Retinal pigment epithelial cell (primary cell): ENCODE results near the gene EYS.

Experiments
- DNase-seq: peaks from one replicate; pipeline ENCODE4 v3.0.0-alpha.2; 2010; ENCODE audit warnings: low read depth
- H3K4me3 ChIP-seq: 2 replicates; pipeline ENCODE4 v1.5.1; 2011; ENCODE audit warnings: mild to moderate bottlenecking, low read length, control low read depth, moderate library complexity
- TF ChIP-seq, protein P1 (sequence below): conservative IDR thresholded peaks from 2 replicates; pipeline ENCODE4 v1.5.1; 2011; ENCODE audit warnings: low read depth, low read length, control low read depth, inconsistent platforms

The EYS gene

DNA sequence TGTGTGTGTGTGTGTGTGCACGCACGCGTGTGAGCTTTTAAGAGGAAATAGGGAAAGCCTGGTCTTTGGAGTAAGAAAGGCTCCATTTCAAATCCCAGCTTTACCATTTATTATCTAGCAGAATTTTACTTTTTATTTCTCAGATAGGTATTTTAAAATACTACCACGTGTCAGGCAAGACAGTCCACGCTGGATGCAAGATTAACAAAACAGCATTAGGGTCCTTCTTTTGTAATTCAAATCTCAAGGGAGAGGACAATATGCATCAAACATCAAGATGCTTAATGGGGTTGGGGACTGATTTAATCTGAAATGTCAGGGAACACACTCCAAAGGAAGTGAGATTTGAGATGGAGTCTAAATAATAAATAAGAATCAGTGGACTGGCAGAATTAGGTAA lies 1302.6 kb downstream of the EYS start:
- TF ChIP-seq, protein P1, sequence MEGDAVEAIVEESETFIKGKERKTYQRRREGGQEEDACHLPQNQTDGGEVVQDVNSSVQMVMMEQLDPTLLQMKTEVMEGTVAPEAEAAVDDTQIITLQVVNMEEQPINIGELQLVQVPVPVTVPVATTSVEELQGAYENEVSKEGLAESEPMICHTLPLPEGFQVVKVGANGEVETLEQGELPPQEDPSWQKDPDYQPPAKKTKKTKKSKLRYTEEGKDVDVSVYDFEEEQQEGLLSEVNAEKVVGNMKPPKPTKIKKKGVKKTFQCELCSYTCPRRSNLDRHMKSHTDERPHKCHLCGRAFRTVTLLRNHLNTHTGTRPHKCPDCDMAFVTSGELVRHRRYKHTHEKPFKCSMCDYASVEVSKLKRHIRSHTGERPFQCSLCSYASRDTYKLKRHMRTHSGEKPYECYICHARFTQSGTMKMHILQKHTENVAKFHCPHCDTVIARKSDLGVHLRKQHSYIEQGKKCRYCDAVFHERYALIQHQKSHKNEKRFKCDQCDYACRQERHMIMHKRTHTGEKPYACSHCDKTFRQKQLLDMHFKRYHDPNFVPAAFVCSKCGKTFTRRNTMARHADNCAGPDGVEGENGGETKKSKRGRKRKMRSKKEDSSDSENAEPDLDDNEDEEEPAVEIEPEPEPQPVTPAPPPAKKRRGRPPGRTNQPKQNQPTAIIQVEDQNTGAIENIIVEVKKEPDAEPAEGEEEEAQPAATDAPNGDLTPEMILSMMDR, result no peak
- no peak for DNase-seq
- no peak overlapping the region for H3K4me3 ChIP-seq

DNA sequence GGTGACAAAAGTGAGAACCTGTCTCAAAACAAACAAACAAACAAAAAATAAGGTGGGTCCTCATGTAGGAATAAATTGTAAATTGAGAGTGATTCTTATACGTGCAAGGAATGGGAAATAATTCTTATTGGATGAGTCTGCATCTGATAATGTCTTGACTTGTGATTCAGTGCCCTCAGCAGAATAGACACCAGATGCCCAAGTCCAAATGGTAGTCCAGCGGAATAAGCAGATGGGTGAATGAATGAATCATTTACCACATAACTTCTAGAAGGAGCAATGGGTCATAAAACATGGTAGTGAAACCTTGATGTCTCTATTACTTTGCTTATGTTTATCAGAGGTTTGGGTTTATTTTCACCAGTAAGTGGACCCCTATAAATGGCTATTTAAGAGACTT lies 1323.7 kb downstream of the EYS start:
- DNase-seq, result no peak
- H3K4me3 ChIP-seq, result no peak overlapping the region
- TF ChIP-seq, protein P1, result no peak

DNA sequence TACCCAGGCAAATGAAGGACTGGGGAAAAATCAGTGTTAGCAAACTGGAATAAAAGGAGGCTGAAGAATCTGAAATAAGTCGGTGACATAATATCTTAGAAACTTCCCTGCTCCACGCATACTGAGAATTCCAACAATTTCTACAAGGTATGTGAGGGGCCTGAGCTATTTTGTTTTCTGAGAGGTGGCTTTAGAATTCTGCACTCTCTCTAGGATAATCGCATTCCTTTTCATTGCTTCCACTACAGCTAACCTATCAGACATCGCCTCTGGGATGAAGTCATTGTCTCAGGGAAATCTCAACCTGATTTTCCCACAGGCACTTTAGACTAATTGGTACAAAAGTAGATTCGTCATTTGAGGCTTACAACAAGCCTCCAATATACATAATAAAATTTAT lies 1330.6 kb downstream of the EYS start:
- DNase-seq, result peak; percentile 76
- no peak overlapping the region for H3K4me3 ChIP-seq
- TF ChIP-seq, protein P1, result no peak

DNA sequence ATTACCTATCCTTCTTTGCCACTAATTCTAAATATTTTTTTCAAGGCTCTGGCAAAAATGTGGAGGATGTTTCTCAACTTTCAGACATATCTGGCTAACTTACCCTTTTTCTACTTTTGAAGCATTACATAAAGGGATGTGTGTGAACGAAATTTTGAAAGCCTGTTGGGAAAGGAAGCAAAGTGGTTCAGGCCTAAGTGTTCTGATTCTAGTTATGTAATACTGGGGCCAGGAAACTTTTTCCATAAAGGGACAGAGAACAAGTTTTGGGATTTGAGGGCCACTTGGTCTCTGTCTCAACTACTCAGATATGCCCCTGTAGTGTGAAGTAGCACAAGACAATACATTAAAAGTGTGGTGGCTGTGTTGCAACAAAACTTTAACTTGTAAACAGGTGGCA lies 1349.6 kb downstream of the EYS start:
- H3K4me3 ChIP-seq, result no peak overlapping the region
- DNase-seq, result no peak
- TF ChIP-seq, protein P1, result no peak

DNA sequence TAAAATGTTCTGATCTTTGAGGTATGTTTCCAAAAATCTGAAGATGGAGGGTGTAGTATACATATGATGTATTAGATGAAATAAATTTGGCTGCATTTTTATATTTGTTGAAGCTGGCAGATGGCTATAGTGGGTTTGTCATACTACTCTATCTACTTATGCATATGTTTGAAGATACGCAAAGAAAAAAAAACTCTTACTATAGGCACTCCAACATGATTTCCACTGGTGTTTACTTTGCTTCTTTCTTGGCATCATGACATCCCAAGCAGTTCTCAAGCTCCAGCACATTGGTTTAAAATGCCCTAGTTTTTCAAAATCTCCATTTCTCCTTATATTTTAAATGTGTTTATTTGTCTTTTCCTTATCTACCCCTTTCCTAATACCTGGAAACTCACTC lies 1359.6 kb downstream of the EYS start:
- no peak overlapping the region for H3K4me3 ChIP-seq
- TF ChIP-seq, protein P1, result no peak
- DNase-seq, result no peak

DNA sequence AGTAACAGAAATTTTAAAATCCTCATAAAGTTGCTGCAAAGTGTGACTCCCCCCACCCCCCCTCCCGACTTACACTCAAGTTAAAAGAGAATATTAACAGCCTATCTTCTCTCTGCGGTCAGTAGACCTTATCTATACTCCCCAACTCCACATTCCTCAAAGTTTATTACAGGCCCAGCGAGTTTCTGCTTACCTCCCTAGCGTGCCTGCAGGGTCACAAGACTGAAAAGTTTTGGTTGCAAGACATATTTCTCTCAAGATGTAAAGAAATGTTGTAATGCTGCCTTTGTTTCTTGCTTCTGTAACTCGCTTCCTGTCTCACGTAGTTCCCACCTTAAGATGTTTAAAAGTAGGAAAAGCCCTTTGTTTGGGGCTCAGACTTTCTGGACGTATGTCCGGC lies 1371.8 kb downstream of the EYS start:
- TF ChIP-seq, protein P1, result no peak
- H3K4me3 ChIP-seq, result no peak overlapping the region
- DNase-seq, result no peak

DNA sequence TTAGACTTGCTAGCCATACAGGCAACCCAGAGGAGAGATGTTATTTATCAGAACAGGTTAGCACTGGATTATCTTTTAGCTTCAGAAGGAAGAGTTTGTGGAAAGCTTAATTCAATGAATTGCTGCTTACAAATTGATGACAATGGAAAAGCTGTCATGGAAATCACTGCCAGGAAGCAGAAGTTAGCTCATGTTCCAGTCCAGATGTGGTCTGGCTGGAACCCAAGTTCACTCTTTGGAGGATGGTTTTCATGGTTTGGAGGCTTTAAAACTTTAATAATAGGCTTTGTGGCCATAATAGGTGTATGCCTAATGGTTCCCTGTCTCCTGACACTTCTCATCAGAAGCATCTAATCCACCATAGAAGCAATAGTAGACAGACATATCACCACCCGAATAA lies 1372.4 kb downstream of the EYS start:
- no peak overlapping the region for H3K4me3 ChIP-seq
- TF ChIP-seq, protein P1, result no peak
- DNase-seq, result no peak
